ENCODE data around the gene ZNF436.

GRCh38 chr1:23371987-23372880 is 2.6 kb upstream of the ZNF436 start:
- TF ChIP-seq EZH2 (IDR thresholded peaks at IDR 0.05; ENCODE audit: borderline replicate concordance, low read depth, low read length, poor library complexity, severe bottlenecking) (no peak), CTCF (conservative IDR thresholded peaks at IDR 0.05; ENCODE audit: low read depth, low read length) (no peak)

All from A673 (cell line).